Body of pancreas (tissue), 4 donors: ENCODE results near the gene KLRF2. TPM values are rescaled to one million over a fixed set of nuclear protein-coding genes. Genes with fewer than 3 reads are reported as not detected.

Experiments used
- ATAC-seq: fragments of 150-250 bp; one replicate; pipeline ENCODE4 v1.9.1; 2016
- DNase-seq, 4 donors: peaks; one replicate each; pipeline ENCODE4 v3.0.0-alpha.2; 2019
- H3K27ac ChIP-seq, 4 donors: fragments of 200-600 bp; sonication (generic); 1 replicate in 3 of 4; 2 replicates in 1 of 4; pipeline versions ENCODE4 v1.5.1 to v1.6.1; 2016 to 2019; ENCODE audit warnings: mild to moderate bottlenecking in 1 of 4, mixed read lengths in 1 of 4, moderate library complexity in 1 of 4
- H3K27me3 ChIP-seq, 2 donors: fragments of 200-600 bp; sonication (generic); one replicate each; pipeline ENCODE4 v1.6.0; 2016; ENCODE audit warnings: mild to moderate bottlenecking in 1 of 2
- H3K36me3 ChIP-seq, 2 donors: fragments of 200-600 bp; sonication (generic); replicated peaks in 1 of 2; 2 replicates each; pipeline ENCODE4 v1.5.1; 2016; ENCODE audit warnings: low read depth in 2 of 2; ENCODE audit not compliant: insufficient read depth in 1 of 2
- H3K4me1 ChIP-seq: fragments of 200-600 bp; sonication (generic); one replicate; pipeline ENCODE4 v1.6.0; 2016
- H3K4me3 ChIP-seq, 2 donors: fragments of 200-600 bp; sonication (generic); 1 replicate in 1 of 2; 2 replicates in 1 of 2; pipeline ENCODE4 v1.5.1; 2016 to 2019
- H3K9me3 ChIP-seq, 3 donors: fragments of 200-600 bp; sonication (generic); 1 replicate in 2 of 3; 2 replicates in 1 of 3; pipeline ENCODE4 v1.5.1; 2016
- POLR2A ChIP-seq, 3 donors: fragments of 450-650 bp; IDR thresholded peaks; one replicate each; pipeline ENCODE4 v1.6.1; 2016; ENCODE audit warnings: antibody characterized with exemption in 3 of 3, mild to moderate bottlenecking in 2 of 3
- WGBS, 2 donors: methylation state at CpG; one replicate each; pipeline ENCODE4 v1.1.5; 2017; 5-methylcytosine and 5-hydroxymethylcytosine counted together
- intact Hi-C: fragments of 100-400 bp; cut with DNase I; formaldehyde crosslinking; loops from one replicate; pipeline ENCODE4 v1.15.1; 2023
- total RNA-seq, 2 donors: library from RNA; depleted of rRNA; stranded (reverse); fragments of >200 nt; gene quantifications; one replicate each; pipeline ENCODE4 v1.1.0, GENCODE V29; 2016
- TF ChIP-seq, protein P1 (sequence below), 7 experiments: fragments of 450-650 bp in 4 of 7; fragments of 200-600 bp in 3 of 7; sonication (generic) in 3 of 7; IDR thresholded peaks; one replicate each; pipeline ENCODE4 v1.5.1; 2016 to 2019; ENCODE audit warnings: antibody characterized with exemption in 7 of 7

The KLRF2 gene
- total RNA-seq, 2 donors from 2014 or later = not detected

DNA sequence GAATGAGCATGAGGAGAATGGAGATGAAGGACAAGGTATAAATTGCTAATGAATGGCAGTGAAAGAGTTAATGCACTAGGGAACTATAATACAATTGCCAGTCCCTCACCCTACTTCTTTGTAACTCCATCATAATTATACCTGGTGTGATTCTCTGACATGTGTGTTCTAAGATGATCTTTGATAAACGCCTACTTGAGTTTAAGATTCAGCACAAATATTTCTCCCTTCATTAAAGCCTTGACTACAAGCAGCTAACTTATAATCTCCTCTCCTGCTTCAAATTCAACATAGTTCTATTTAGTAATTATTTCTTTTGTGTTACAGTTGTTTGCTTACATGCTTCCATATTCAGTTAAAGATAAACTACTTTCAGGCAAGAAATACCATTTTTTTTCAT, 60.5 kb downstream of the KLRF2 start:
- TF ChIP-seq POLR2A (IDR thresholded peaks at IDR 0.05) = no peak
- TF ChIP-seq, protein P1, sequence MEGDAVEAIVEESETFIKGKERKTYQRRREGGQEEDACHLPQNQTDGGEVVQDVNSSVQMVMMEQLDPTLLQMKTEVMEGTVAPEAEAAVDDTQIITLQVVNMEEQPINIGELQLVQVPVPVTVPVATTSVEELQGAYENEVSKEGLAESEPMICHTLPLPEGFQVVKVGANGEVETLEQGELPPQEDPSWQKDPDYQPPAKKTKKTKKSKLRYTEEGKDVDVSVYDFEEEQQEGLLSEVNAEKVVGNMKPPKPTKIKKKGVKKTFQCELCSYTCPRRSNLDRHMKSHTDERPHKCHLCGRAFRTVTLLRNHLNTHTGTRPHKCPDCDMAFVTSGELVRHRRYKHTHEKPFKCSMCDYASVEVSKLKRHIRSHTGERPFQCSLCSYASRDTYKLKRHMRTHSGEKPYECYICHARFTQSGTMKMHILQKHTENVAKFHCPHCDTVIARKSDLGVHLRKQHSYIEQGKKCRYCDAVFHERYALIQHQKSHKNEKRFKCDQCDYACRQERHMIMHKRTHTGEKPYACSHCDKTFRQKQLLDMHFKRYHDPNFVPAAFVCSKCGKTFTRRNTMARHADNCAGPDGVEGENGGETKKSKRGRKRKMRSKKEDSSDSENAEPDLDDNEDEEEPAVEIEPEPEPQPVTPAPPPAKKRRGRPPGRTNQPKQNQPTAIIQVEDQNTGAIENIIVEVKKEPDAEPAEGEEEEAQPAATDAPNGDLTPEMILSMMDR (IDR thresholded peaks at IDR 0.05) = no peak
- ATAC-seq = no peak
- Histone ChIP-seq H3K27ac (no peak overlapping the region), H3K27me3 (no peaks in the 10 kb centered on the region), H3K9me3 (no peaks in the 10 kb centered on the region), H3K36me3 (no peaks in the 10 kb centered on the region), H3K4me3 (no peak overlapping the region), H3K4me1 (no peaks in the 10 kb centered on the region)
- WGBS, 2 donors = 50 to 55% methylated on average over 1 of the region's 1 CpG
- DNase-seq = no peak
- intact Hi-C loops = no loop called here

DNA sequence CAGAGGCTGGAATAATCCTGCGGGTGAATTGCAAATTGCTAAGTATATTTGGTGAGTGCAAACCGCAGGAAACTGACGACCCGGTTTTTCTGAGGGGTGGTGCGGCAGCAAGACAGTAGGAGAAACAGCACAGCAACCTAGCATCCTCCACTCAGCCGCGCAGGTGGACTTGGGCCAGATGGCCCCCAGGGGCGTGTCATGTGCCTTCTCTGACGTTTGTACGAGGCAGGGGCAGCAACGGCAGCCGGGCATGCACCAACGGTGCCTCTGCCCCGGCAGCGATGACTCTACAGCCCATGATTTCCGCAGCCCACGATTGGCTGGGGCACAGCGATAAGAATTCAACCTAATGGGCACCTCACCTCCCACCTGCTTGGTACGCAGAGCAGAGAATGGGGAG, 62.0 kb downstream of the KLRF2 start:
- TF ChIP-seq, protein P1 (IDR thresholded peaks at IDR 0.05) = no peak
- TF ChIP-seq POLR2A (IDR thresholded peaks at IDR 0.05) = no peak

GRCh38 chr12:9944391-9944790, 63.1 kb downstream of the KLRF2 start:
- TF ChIP-seq POLR2A (IDR thresholded peaks at IDR 0.05) = no peak
- TF ChIP-seq, protein P1 (IDR thresholded peaks at IDR 0.05) = no peak
- Histone ChIP-seq H3K4me3 (no peak overlapping the region), H3K9me3 (no peaks in the 10 kb centered on the region), H3K27ac (no peak overlapping the region), H3K27me3 (no peaks in the 10 kb centered on the region), H3K4me1 (no peaks in the 10 kb centered on the region), H3K36me3 (no peaks in the 10 kb centered on the region)
- no peak for DNase-seq
- intact Hi-C loops = no loop called here
- ATAC-seq = no peak
- WGBS, 2 donors = 47 to 64% methylated on average over 2 of the region's 2 CpGs

More for the DNA sequence above, 62.0 kb downstream of the KLRF2 start:
- peak in 1 of 4 donors; percentile 19 for DNase-seq
- H3K27ac ChIP-seq = no peak overlapping the region
- WGBS, 2 donors = 38 to 43% methylated on average over 17 to 19 of the region's 19 CpGs
- H3K4me3 ChIP-seq = no peak overlapping the region
- ATAC-seq = no peak
- H3K4me1 ChIP-seq = no peaks in the 10 kb centered on the region
- intact Hi-C loops = no loop called here
- H3K36me3 ChIP-seq = no peaks in the 10 kb centered on the region
- no peaks in the 10 kb centered on the region for H3K9me3 ChIP-seq
- no peaks in the 10 kb centered on the region for H3K27me3 ChIP-seq

Other genes with a start within 250 kb of the KLRF2 start
- 1 to 10 TPM; 5.3 to 7.5 TPM for gene CLEC2D, start 211.8 kb upstream of the KLRF2 start, total RNA-seq
- gene CLECL1, start 148.4 kb upstream of the KLRF2 start, total RNA-seq = not detected
- gene CD69, start 120.6 kb upstream of the KLRF2 start, total RNA-seq = 1 to 10 TPM; 3.1 to 4.0 TPM
- not detected for gene KLRF1, start 54.0 kb upstream of the KLRF2 start, total RNA-seq
- gene CLEC2B, start 12.1 kb upstream of the KLRF2 start, total RNA-seq = 1 to 10 TPM in 1 of 2 donors, under 1 TPM in 1; 0.66 to 4.2 TPM
- gene CLEC2A, start 50.9 kb downstream of the KLRF2 start, total RNA-seq = not detected
- gene CLEC12A, start 89.9 kb downstream of the KLRF2 start, total RNA-seq = under 1 TPM in 1 of 2 donors, not detected in 1; 0.99 TPM
- gene CLEC1B, start 117.6 kb downstream of the KLRF2 start, total RNA-seq = not detected
- gene CLEC12B, start 129.1 kb downstream of the KLRF2 start, total RNA-seq = not detected
- gene CLEC9A, start 149.2 kb downstream of the KLRF2 start, total RNA-seq = under 1 TPM in 1 of 2 donors, not detected in 1; 0.26 TPM
- gene CLEC1A, start 217.5 kb downstream of the KLRF2 start, total RNA-seq = 1 to 10 TPM; 1.3 to 2.6 TPM
- gene CLEC7A, start 248.7 kb downstream of the KLRF2 start, total RNA-seq = 1 to 10 TPM in 1 of 2 donors, not detected in 1; 5.7 TPM